ENCODE measurements around the gene HMGCS2. TPM values are rescaled to one million over a fixed set of nuclear protein-coding genes. Genes with fewer than 3 reads are reported as not detected.
"Not testable (repeated sequence)": the region's sequence is repeated elsewhere in the genome, so short reads cannot be mapped to it uniquely, and the experiment has no call there.

Gene HMGCS2
- total RNA-seq, 1 donor from 2014 or later, result 0.48 TPM

- DNase-seq (ENCODE audit: low spot score), result no peak
These were observed 36.8 kb downstream of the HMGCS2 start for GRCh38 chr1:119731741-119732430.

GRCh38 chr1:119731060-119731459 lies 37.6 kb downstream of the HMGCS2 start:
- no peak for DNase-seq (ENCODE audit: low spot score)

DNA sequence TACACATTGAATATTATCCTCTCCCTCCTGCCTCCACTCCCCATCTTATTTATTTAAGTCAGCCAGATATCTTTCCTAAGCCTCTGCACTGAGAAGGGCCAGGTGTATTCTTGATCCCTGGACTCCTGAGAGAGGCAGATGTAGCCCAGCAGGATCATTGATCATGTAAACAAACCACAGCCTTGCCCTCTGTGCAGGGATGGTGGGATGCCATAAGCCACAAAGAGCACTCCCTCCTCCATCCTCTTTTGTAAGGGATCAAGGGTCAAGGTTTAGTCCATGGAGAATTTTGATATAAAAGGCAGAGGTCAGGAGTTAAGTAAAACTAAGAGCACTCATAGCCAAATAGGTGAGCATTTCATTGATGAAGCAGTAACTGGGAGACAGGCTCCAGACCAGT lies 39.7 kb downstream of the HMGCS2 start:
- no peak for DNase-seq (ENCODE audit: low spot score)

GRCh38 chr1:119727991-119728390 lies 40.7 kb downstream of the HMGCS2 start:
- no peak for DNase-seq (ENCODE audit: low spot score)

DNA sequence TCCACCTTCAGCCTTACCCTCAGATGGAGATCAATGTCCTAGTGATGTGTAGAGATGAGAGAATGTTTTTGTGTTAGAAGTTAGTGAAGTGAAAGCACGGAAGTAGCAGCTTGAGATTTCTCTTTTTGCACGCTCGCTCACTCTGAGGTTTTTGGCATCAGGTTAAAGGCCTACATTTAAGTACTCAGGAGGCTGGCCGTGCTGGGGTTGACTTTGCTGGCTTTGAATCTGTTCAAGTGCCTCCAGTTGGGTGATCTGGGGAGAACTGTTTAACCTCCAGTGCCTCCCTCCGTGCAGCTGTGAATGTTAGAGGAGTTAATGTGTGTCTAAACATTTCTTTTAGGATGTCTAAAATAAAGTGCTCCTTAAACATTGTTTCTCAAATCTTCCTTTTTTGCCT lies 43.1 kb downstream of the HMGCS2 start:
- no peak for DNase-seq (ENCODE audit: low spot score)

DNA sequence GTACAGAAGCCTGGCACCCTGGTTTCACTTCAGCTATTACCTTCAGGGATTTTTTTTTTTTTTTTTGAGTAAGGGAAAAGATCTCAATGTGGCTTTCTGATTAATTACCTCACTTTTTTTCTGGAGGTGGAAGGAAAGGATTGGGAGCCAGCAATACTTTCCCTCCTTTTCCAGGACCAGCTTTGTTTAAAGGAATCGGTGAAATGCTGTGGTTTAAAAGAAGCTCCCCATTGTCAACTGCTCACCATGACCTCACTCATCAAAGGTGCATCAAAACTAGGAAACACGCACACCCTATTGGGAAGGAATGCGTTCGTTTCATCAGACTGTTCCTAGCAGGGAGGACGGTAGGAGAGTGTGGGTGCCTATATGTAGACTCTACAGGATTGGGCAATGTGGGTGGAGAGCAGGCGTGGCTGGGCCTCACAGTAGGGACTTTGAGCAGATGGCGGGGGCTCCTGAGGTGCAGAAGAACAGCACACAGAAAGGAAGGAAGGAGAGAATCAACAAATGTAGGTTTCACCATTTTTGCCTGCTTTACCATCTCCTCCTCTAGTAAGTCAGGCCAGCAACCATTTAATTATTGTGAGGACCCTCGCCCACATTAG lies 44.0 kb downstream of the HMGCS2 start:
- no peak for DNase-seq (ENCODE audit: low spot score)

- DNase-seq (ENCODE audit: low spot score), result no peak
These were observed 46.8 kb downstream of the HMGCS2 start for GRCh38 chr1:119721896-119722295.

DNA sequence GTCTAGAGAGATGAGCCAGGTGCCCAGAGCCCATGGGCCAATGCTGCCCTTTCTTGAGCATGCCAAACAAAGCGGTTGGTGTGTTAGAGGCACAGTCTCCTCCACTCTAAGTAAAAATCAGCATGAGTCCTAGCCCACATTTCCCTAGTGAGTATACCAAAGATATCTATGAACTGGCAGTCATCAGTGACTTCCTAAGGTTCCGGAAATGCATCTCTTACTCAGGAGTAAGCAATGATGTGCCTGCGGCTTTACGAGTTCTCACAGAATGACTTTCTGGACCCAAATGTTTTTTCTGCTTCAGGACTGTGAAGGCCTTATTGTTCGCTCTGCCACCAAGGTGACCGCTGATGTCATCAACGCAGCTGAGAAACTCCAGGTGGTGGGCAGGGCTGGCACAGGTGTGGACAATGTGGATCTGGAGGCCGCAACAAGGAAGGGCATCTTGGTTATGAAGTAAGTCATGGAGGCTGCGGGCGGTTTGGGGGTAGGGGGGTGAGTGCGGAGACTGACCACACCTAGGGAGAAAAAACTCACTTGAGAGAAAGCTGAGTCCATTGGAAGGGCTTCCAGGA lies 47.8 kb downstream of the HMGCS2 start:
- no peak for DNase-seq (ENCODE audit: low spot score)

DNA sequence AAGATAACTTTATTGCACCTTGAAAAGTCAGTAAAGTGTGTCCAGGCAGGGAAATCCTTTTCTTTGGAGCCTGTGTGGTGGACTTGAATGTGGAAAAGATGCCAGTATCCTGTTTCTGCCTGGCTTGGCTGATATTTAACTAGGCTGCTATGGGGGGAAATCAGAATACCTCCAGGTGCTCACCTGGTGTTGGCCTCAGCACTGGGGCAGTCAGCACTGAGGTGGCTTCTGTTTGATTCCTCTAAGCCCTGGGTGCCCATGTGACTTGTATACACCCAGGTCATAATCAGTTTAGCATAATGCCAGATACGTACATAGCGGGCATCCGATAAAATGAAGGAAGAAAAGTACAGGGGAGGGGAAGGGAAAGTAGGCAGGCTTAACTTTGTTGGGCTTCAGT lies 49.7 kb downstream of the HMGCS2 start:
- no peak for DNase-seq (ENCODE audit: low spot score)

GRCh38 chr1:119718409-119718808 lies 50.3 kb downstream of the HMGCS2 start:
- no peak for DNase-seq (ENCODE audit: low spot score)

DNA sequence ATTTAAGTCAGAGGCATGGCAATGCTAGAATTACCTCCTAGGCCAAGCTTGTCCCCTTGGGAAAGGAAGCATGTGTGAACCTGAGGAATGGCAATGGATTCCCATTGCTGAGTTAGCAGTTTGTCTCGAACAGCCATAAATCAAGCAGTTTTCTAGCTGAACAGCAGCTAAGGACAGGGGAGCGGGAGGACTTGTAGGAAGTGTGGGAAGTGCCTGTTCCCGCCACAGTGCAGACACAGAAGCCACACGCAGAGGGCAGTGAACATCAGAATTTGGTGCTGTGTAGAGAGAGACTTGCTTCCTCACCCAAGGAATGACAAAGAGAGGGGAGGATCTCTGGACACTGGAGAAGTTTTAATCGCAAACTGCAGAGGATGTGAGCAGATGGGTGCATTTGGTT lies 53.2 kb downstream of the HMGCS2 start:
- DNase-seq (ENCODE audit: low spot score), result peak; percentile 77

GRCh38 chr1:119714583-119714982 lies 54.1 kb downstream of the HMGCS2 start:
- peak; percentile 27 for DNase-seq (ENCODE audit: low spot score)

- peak; percentile 61 for DNase-seq (ENCODE audit: low spot score)
These were observed 54.8 kb downstream of the HMGCS2 start for GRCh38 chr1:119713749-119714456.

DNA sequence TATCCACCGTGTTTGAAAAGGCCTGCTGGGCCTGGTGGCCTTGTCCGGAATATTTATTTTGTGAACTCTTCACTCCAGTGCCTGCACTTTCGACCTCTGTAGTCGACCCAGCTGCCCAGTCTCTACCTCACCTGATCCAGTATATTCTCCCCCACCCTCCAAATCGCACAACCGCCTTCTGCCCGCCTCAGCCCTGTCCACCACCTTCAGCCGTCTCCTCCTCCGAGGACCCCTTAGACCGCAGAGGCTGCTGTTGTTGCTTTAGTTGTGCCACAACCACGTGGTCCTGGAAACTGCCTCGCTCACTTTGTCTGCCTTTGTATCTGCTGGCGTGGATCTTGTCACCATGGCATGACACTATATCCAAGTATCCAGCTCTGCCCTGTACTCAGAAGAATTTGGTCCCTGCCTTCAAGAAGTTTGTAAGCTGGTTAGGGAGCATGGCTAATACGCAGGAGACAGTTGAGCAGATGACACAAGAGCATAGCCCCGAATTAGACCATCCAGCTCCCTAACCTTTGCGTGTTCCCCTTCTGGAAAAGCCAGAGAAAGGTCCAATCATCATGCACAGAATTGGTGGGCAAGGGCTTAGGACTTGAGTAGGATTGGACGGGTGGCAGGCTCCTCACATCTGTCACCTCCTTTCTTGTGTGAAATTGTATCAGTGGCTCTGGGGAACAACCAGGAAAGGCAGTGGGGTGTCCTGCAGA lies 55.5 kb downstream of the HMGCS2 start:
- peak; percentile 35 for DNase-seq (ENCODE audit: low spot score)

- DNase-seq (ENCODE audit: low spot score), result peak; percentile 96
These were observed 56.2 kb downstream of the HMGCS2 start for GRCh38 chr1:119712342-119713038.

- DNase-seq (ENCODE audit: low spot score), result peak; percentile 93
These were observed 56.8 kb downstream of the HMGCS2 start, which contains the start of gene PHGDH for GRCh38 chr1:119711804-119712341. Gene PHGDH (plus strand): TSS chr1:119711934. CDS start chr1:119712023, 89 bp downstream.

DNA sequence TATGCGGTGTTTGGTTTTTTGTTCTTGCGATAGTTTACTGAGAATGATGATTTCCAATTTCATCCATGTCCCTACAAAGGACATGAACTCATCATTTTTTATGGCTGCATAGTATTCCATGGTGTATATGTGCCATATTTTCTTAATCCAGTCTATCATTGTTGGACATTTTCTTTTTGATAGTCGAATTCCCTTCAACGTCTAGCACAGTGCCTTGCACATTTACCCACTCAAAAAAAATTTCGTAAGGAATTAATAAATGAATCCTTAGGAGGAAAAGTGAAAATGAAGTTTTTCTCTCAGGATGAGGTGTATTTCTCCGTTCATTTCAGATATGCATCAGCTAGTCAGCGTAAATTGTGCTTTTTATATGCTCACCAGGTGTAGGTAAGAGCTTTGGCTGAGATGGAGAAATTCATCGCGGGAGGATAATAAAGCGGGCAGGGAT lies 57.3 kb downstream of the HMGCS2 start:
- not testable (repeated sequence) for DNase-seq (ENCODE audit: low spot score)

GRCh38 chr1:119706599-119706998 lies 62.1 kb downstream of the HMGCS2 start:
- DNase-seq (ENCODE audit: low spot score), result not testable (repeated sequence)

GRCh38 chr1:119703666-119704450 lies 64.8 kb downstream of the HMGCS2 start:
- no peak for DNase-seq (ENCODE audit: low spot score)

GRCh38 chr1:119702384-119702783 lies 66.3 kb downstream of the HMGCS2 start:
- no peak for DNase-seq (ENCODE audit: low spot score)

Measured in umbilical cord (tissue), 2 donors.